CD4-positive, alpha-beta T cell treated with Interleukin-17A for 4 hours (primary cell): ENCODE data around the gene MAPK9.

Experiments used
- DNase-seq: peaks from one replicate; pipeline ENCODE4 v3.0.0-alpha.2; 2020; ENCODE audit warnings: mixed read lengths

MAPK9 gene

DNA sequence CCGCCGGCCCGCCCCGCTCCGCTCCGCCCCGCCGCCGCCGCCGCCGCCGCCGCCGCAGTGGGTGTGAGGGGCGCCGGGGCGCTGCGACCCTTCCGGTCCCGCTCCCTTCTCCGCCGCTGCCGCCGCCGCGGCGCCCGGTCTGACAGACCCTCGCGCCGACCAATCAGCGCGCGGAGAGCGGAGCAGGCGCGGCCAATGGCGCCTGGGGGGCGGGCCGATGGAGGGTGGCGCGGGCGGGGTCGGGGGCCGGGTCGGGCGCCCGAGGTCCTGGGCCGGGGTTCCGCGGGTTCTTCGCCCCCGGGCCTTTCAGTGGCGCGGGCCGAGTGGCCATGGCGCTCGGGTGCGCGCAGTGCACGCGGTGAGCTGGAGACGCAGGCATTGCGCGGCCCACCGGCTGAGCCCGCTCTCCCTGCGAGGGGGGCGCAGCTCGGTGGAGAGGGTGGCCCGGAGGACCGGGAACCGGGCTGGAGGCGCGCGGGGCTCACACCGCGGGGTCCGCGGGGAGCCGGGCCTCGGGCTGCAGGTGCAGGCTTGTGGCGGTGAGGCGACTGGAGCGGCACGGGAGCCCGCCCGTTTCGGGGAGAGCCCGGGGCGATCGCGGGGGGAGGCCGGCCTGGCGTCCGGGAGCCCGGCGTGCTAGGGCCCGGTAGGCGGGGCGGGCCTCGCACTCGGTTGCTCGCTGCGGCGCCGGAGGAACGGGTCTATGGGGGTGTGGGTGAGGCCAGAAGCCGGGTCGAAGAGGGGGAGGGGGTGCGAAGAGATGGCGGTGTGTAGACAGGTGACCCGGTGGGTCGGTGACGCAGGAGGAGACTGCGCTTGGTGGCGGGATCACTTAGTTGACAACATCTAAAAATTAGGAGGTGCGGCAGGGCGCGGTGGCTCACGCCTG, at the start of gene MAPK9:
MAPK9 (minus strand) TSS at position 141 of the 889 bp plus-strand sequence. CDS start 11,522 bp downstream, outside the sequence.
- DNase-seq: peak; percentile 89

- DNase-seq: no peak
These were observed 49.7 kb upstream of the MAPK9 start for GRCh38 chr5:180341595-180341994.

DNA sequence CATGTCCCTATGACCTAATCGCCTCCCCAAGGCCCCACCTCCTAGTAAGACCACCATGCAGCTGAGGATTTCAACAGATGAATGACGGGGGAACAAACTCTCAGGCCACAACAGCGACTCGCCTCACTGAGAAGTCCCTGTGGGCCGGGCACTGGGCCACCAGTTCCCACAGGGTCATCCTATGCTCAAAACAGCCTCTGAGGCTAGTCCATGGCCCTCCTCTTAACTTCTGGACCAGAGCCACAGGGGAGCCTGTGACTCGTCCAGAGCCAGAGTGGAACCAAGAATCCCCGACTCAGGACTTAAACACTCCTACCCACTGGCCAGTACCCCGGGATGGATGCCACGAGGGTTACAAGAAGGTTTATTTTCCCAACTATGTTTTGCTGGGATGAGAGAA, 49.0 kb upstream of the MAPK9 start:
- no peak for DNase-seq

GRCh38 chr5:180339583-180340183, 47.8 kb upstream of the MAPK9 start:
- no peak for DNase-seq

- DNase-seq: no peak
These were observed 46.3 kb upstream of the MAPK9 start for GRCh38 chr5:180338001-180338707.

- DNase-seq: no peak
These were observed 44.5 kb upstream of the MAPK9 start for GRCh38 chr5:180336234-180337020.

GRCh38 chr5:180335614-180336233, 43.8 kb upstream of the MAPK9 start:
- no peak for DNase-seq

DNA sequence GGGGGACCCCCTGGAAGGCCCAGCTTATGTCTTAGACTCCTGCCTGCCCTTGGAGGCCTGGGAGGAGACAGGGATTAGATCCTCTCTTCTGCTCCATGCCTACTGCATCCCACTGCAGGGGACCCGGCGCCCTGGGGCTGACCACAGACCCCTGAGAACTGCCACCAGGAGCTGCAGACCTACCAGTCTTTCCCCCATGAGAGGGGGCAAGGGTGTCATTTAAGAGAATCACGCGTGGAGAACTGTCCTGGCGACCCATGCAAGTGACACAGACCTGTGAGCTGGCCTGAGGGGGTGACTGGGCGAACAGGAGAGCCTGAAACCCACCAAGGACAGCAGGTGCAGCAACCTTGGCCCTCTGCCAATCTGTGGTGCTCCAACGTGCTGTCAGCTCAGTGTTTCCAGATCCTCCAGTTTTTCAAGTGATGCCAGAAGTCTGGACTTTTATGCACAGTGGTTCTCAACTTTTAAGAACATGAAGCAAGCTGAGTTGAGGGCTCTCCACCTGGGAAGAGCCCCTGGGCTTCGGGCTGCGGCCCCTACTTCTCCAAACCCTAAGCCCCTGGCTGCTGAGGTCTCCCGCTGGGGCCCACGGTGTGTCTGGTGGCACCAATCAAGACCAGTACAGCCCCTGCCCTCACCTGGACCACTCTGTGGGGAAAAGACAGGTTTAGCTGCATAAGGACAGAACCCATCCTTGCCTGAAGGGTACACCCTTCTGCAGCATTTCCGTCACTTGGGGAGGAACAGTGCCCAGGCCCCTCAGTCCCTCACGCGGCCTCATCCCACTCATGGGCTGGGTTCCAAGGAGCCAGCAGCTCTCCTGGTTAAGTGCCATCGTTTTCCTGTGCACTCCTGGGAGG, 43.1 kb upstream of the MAPK9 start:
- no peak for DNase-seq

DNA sequence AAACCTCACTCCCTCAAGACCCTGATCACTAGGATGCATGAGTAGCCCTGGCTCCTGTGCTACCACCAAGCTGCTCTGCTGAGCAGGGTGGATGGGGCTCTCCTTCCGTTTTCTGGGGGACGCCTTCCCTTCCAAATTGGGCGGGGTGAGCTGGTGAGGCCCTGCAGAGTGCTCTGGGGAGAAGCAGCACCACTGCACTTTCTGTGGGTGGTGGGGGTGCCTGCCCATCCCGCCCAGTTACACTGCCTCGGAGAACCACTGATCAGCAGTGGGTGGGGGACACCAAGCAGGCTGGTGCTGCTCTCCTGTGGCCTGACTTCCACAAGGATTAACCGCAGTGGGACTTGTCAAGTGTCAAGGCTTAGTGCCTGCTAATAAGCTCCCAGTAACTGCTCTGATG, 42.3 kb upstream of the MAPK9 start:
- DNase-seq: no peak

GRCh38 chr5:180333661-180334060, 41.8 kb upstream of the MAPK9 start:
- no peak for DNase-seq

GRCh38 chr5:180332861-180333260, 41.0 kb upstream of the MAPK9 start:
- DNase-seq: no peak

DNA sequence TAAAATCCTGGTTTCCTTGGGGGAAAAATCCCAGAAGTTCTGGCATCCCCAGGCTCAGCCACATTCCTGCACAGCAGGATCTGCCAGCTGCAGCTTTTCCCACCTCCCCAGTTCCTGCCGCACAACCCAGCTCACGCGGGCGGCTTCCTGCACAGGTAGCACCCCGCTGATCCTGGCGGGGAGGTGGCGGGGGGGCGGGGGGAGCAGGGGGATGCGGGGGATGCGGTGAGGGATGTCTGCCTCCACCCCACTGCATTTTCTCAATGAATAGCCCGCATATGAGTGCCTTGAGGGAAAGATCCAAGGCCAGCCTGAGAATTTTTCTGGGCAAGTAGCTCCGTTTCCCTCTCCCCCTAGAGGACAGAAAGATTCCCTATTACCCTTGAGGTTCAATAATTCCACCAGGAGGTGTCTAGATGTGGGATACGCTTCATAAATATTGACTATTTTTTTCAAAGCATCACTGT, 40.2 kb upstream of the MAPK9 start:
- no peak for DNase-seq

DNA sequence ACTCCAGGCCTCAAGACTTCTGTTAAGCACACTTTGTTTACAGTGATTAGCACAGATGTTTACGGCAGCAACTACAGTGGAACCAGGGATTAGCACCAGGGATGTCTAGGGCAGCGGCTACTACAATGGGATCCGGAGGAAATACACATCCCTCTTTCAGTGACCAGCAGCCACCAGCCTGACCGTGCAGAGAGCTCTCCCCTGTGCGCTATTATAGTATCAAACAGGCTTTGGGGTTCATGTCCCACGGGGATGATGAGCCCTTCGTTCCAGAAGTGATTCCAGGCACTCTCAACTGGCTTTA, 39.7 kb upstream of the MAPK9 start:
- DNase-seq: no peak

DNA sequence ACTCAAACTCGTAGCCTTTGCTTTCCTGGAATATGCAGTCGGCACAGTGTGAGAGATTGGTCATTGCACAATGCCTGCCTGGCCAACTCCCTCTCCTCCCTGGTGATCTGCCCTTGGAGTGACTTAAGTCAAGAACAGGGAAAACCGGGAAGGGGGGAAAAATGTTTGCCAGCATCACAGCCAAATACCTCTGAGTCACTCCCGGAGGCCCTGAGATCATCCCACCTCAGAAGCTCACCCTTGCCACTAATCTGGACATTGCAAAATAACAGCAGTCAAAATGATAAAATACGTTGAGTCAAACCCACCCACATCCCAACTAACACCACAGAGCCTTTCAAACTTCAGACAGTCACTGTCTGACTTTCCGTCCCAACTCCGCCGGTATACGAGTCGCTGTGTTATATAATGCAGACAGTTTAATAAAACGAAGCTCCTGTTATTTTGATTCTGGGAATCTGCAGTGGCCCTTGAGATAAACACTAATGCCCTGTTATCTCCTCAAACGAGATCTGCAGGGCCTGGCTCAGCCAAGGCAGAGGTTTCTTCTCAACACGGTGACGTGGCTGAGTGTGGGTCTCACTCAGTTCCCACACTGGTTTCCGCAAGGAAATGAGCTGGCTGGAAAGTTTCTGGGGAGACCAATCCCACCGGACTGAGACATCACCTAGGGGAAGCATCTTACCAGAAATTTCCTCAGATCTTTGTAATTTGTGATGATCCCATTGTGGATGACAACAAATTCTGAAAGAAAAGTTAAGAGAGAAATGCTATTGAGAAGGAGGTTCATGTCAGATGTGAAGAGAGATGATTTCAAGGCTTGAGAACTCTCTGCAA, 39.1 kb upstream of the MAPK9 start:
- DNase-seq: no peak

DNA sequence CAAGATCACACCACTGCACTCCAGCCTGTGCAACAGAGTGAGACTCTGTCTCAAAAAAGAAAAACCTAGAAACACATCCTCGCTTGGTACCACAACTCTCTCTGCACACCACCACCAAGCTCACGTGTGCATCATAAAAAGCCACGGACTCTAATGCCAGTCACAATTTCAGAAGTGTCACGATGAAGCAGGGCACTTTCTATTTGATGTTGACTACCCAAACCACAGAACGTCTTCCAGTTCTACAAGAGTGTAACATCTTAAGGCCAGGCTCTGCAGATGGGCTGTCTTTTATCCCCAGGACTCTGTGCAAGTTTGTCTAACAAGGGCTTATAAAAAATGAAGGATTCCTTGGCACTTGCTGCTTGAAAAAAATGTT, 38.4 kb upstream of the MAPK9 start:
- no peak for DNase-seq

DNA sequence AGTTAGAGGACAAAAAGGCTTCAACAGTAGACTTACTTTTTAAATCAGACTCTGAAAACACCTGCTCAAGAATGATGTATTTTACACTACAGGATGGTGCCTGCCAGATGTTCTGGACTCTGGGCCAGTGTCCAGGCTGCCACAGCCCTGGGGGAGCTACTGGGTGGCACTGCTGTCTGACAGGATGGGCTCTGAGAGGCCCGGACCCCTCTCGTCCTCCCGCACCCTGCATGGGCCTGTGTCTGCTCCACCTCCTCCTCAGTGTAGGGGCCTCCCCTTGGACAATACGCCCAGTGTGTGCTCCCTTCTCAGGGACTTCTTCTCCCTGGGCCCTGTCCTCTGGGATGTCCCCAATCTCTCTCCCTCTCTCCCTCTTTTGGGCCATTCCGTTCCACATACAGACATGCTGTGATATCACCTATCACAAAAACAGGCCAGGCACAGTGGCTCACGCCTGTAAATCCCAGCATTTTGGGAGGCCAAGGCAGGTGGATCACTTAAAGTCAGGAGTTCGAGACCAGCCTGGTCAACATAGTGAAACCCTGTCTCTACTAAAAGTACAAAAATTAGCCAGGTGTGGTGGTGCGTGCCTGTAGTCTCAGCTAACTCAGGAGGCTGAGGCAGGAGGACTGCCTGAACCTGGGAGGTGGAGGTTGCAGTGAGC, 37.9 kb upstream of the MAPK9 start:
- DNase-seq: no peak

DNA sequence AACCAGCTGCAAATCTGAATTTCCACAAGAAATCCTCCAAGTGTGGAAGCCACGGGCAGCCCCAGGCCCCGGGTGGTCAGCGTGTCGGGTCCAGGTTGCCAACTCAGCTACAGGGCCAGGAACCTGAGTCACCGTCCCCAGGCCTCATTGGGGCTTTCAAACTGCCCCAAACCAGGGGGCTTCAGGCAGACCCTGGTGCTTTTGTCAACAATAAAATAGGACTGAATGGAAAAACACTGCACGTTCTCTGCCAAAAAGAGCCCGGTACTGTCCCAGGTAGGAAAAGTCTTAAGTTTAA, 37.2 kb upstream of the MAPK9 start:
- DNase-seq: no peak

DNA sequence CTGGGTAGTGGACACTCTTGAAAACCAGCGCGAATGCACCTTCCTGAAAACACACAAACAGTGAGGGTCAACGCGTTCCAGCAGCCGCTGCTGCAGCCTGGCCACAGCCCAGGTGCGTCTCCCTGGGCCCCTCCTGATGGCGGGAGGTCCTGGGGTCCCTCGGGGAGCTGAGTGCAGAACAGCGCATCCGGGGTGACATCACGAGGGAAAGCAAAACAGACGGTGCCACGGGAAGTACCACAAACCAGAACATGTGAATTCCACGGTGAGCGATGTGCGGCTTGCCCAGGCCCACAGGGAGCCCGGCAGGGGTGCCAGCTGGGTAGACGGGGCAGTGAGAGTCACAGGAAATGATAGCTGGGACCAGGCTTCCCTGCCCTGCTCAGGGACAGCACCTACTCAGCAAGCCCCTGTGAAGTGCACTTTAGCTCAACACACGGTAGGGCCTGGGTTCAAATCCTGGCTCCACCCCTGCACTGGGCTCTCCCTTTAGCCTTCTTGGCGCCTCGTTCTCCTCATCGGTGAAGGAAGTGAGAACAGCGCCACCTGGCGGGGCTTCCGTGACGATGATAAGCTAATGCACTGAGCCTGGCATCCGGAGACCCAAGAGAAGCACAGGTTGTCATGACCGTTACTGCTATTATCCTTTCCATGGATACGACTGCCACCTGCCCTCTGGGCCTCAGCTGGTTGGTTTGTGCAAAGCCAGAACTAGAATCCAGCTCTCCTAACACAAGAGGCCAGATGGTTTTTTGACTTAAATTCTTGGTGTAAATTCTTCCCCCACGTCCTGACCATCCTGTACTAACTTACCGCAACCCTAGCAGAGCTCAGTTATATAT, 36.6 kb upstream of the MAPK9 start:
- DNase-seq: peak; percentile 92

- no peak for DNase-seq
These were observed 35.2 kb upstream of the MAPK9 start for GRCh38 chr5:180326989-180327565.
